HG03060 (cell line): Measurements from ENCODE around the gene TPM1.
"Not testable (repeated sequence)": the region's sequence is repeated elsewhere in the genome, so short reads cannot be mapped to it uniquely, and the experiment has no call there.

ENCODE experiments used
- ATAC-seq: cut with Tn5 transposase; IDR thresholded peaks from one replicate; pipeline ENCODE4 v1.9.1; 2021; ENCODE audit warnings: low read depth, moderate number of reproducible peaks; ENCODE audit not compliant: unreplicated experiment

Gene TPM1

DNA sequence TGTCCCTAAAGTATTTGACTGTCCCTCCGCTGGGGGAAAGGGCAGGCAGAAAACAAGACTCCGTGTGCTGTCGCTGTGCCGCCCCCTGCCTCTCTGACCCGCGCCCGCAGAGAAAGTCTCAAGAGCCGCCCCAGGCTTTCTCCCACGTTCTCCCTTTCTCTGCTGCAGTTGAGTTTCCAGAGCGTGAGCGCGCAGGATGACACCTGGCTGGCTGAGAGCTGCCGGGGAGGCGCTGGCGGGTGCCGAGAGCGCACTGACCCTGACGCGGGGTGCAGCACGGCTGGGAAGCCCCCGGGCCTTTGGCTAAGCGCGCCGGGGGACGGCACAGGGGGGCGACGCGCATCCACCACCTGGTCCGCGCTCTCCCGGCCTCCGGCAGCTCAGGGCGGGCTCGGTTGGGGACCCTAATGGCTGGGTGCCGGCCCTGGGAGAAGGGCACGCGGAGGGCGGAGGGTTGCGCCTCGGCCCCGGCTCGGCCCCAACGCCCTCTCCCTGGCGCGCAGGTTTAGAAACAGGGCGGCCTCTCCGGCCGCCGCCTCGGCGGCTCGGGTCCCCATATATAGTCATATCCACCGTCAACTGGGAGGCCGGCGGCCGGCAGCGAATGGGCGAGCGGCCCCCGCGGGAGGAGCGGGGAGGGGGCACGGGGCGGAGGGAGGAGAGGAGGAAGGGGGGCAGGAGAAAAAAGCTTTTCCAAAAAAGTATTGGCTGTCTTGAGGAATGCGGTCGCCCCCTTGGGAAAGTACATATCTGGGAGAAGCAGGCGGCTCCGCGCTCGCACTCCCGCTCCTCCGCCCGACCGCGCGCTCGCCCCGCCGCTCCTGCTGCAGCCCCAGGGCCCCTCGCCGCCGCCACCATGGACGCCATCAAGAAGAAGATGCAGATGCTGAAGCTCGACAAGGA is at the start of gene TPM1:
TSS of gene TPM1 (plus strand) at position 774 of the 903 bp plus-strand sequence. CDS start at position 857, 83 bp downstream.
- ATAC-seq, result no peak

DNA sequence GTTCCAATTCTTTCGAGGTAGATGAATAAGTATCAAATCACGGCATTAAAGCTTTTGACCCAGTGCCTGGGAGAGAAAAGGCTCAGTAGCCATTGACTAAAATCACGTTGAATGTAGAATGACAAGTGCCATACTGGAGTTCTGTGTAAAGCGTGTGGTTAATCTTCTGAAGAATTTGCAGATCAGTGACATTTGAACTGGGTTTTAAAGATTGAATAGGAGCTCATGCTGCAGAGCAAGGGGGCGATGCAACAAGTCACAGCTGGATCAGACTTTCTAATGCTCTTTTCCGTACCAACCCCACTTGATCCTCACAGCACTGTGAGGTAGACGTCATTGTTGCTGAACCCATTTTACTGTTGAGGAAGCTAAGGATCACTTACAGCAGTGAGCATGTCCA is 49.5 kb upstream of the TPM1 start:
- ATAC-seq, result no peak

DNA sequence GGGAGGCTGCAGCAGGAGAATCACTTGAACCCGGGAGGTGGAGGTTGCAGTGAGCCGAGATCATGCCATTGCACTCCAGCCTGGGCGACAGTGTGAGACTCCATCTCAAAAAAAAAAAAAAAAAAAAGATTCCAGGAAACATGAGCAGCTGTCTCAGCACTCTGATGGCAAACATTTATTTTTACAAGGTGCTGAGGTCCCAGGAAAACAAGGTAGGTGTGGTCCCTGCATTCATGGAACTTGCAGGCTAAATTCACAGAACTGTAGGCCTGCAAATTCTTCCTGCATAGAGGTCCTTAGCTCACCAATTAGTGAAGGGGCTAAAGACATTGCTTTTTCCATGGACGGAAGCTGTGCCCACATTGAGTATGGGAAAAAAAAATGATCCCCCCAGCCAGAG is 48.9 kb upstream of the TPM1 start:
- ATAC-seq, result not testable (repeated sequence)

DNA sequence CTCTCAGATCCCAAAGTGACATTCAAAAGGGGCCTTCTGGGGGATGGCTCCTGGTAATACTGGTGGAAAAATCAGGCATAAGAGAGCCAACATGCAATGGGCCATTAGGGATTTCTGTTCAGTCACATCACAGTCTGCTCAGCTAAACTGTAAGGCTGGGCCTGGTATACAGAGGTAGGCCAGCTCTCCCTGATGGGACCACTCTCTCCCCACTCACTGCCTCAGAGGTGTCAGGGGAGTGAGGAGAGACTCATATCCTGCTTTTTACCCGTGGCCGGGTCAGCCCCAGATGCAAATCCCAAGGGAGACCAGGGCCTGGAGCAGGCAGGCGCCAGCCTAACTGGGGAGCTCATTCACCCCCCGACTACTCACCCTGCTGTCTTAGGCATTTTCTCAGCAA is 48.1 kb upstream of the TPM1 start:
- no peak for ATAC-seq

DNA sequence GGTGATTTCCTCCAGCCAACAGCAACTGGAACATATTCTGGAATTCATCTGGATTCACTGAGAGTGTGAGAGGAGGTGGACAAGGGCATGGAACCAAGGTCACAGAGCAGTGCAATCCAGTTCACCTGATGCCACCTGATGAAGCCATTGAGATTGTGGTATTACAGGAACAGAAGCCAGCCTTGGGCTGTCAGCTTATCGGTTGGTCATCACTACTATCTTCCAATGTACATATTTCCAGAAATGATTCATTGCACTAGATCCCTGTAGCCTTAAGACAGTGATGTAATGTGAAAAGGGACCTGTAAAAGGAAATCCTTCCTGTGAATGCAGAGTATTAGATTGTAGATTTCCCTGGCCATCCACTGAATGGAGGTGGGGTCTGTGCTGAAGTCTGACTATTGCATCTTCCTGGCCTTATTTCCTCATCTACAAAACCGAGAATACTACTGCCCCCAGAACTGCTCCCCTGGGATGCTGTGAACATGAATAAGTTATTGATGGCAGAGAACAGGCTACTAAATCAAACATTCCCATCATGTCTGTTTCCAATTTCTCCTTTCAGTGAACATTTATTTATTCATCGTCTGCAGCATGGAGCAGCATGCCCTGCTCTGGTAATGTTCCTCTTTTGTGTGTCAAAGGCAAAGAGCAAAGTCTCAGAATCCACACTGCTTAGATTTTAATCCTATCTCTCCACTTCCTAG is 47.4 kb upstream of the TPM1 start:
- no peak for ATAC-seq

DNA sequence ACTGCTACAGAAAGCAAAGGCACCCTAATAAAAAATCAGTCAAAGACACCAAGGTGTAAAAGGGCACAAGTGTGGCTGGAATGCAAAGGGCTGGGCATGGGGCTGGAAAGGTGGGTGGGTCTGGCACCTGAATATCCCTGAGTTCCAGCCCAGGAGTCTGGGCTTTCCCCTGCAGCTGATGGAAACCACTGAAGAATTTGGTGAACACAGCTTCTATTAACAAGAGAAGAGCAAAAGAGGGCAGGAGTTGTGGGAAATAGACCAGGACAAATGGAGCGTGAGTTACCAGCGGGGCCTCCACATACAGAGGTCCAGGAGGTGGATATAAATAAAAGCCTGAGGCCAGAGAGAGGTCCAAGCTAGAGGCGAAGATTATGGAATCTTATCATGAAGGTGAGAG is 45.1 kb upstream of the TPM1 start:
- no peak for ATAC-seq

DNA sequence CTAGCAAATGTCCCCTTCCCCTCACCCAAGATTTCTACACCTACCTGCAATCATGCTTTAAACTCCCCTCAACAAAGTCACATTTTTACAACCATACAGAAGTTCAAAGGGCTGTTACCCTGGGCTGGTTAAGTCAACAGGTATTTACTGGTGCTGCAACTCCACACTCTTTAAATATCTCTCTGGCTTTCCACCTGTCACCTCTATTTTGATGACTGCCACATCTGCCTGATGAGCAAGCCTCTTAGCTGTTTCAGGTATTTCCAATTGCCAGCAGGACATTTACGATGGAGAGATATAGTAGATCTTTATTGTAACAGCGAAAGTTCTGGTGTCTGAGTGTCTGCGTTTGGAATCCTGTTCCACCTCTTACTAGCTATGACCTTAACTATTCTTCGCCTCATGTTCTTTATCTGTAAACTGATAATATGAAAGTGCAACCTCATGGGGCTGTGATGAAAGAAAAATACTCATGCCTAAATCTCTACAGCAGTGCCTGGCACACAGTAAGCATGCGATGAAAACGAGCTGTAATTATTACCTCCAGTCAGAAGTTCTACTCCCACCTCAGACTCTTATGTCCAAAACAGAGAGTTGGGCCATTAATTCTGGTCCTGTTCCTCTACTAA is 44.2 kb upstream of the TPM1 start:
- ATAC-seq, result no peak

DNA sequence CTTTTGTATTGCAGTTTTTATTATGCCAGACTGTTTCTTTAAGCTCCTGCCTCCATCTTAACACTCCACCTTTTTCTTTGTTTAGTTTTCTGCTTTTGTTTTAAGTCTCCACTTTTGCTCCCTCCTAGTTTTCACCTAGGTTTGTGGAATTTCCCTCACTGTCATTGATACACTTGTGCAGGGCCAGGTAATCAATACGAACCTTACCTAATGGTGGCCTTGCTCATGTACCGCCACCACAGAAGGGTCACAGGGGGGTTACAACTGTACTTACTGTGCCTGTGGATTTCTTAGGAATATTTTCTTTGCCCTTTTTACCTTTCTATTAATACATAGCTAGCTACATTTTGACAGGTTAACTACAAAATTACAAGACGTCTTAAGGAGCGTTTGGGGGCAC is 43.4 kb upstream of the TPM1 start:
- ATAC-seq, result no peak

DNA sequence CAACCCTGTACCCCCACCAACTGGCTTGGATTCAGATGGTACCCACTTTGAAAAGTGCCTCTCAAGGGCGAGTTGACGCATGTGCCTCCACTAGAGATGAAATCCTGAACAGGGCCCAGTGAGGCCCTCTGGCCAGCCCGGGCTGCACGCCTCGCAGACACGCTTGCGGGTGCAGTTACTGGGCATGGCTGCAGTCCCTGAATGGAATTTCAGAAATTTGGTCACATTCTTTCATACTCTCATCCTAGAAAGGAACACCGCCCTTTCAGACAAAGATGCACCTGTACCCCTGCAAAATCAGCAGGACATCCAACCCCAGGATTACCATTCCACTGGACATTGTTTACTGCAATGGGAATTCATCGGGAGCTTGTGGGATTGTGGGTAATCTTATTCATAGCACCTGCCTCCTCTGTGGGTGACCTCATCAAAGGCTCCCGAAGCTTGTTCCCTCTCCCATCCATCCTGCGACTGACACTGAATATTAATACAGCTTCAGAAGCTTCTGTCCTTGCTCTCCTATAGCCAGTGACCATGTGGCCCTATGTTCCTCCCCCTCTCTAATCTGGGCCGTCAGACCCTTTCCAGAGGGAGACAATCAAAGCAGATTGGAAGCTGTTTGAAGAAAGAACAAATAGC is 42.5 kb upstream of the TPM1 start:
- ATAC-seq, result no peak

DNA sequence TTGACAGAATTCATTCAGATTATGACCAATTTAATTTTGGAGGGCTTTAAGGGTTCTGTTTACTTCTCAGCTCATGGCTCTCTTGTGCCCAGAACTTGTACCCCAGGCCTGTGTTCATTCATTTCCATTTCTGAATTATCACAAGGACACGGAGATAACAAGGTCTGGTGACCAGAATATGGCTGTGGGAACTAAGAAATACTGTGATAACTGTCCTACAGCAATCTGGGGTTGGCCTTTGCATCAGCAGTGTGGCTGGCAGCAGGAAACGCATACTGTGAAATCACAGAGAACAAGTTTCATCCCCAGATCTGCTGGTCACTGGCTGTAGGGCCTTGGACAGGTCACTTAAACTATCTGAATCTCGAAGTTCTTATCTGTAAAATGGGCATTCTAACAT is 41.8 kb upstream of the TPM1 start:
- ATAC-seq, result no peak

DNA sequence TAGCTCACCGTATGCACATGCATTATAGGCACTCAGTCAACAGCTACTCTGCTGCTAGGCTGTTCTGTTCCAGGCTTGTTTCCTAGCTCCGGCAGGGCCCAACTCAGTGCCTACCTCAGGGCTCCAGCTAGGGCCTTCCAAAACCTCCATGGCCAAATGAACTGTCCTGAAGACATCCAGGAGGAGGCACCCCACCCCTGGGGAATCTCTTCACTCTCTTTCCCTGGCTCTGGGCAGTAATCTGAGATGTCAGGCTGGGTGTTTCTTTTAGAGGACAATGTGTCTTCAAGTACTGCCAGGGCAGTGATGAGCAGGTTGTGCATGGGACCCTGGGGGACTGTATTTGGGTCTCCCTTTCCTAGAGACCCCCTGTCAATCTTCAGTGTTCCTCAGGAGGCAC is 38.3 kb upstream of the TPM1 start:
- ATAC-seq, result no peak

DNA sequence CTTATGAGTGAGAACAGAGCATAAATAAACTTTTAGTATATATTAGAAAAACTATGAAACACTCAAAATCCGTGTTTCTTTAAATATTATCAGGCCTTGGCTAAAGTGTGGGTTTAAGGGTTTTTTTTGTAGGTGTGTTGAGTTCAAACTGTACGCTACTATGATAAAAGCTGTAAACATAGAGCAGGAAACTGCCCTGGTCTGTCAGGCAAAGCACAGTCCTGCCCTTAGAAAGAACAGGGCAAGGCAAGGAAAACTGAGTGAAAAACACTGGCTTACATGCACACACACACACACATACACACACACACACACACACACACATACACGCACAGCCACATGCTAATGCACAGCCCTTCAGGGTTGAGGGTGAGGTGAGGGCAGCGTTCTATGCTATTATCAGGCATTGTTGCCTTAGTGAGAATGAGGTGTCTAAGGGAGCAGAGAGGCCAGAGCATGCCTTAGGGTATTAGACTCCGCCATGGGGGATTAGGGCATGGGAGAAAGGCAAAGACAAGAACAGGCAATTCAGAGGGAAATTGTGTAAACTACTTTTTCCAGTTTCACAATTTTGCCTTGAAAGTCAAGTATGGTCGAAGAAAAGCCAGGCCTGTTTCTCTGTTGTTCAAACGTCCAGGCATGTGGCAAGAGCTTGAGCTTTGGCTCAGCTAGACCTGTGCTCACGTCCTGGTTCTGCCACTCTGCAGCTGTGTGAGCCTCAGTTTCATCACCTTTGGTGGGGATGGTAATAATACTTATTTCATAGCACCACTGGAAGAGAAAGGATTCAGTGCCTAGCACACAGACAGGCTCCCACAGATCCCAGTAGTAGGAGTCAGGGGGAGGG is 36.3 kb upstream of the TPM1 start:
- ATAC-seq, result no peak

DNA sequence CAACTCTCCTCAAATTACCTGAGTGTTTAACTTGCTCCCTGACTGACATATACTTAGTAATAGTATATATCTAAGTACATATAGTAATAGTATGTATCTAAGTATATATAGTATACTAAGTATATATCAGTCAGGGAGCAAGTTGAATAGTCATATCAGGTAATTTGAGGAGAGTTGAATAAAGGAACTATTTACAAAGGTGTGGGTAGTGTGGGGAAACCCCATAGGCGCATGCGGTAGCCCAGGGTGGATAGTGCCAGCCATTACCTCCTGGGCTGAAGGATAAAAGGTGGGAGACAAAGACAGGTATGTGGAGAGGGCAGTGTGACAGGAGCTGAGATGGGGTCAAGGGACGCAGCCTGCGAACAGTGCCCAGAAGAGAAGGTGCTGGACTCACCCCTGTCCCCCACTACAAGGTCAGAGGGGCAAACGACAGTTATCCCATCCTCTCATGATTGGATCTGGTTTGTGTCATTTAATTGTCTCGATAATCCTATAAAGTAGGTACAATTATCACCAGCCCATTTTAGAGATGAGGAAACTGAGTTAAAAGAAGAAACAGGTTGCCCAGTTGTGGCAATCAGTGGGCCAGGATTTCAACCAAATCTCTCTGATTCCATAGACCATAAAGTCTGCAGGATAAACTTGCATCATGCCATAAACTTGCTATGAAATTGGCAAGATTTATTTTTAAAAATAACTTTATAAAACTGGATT is 34.1 kb upstream of the TPM1 start:
- ATAC-seq, result no peak

DNA sequence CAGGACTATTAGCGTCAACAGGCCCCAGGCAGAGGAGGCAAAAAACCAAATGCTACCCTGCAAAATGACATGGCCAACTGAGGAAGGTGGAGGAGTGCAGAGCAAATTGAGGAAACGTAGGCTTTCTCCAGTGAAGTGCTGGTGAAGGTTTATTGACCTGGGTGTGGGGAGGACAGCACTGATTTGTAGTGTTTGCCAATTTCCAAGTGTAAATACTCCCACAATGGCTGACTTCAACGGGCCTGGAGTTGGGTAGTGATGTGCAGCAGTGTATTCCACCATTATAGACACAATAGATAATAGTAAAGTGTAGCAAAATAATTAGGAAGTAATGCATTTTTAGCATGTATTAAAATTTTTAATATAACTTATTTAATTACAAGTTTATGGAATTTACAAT is 32.2 kb upstream of the TPM1 start:
- no peak for ATAC-seq

DNA sequence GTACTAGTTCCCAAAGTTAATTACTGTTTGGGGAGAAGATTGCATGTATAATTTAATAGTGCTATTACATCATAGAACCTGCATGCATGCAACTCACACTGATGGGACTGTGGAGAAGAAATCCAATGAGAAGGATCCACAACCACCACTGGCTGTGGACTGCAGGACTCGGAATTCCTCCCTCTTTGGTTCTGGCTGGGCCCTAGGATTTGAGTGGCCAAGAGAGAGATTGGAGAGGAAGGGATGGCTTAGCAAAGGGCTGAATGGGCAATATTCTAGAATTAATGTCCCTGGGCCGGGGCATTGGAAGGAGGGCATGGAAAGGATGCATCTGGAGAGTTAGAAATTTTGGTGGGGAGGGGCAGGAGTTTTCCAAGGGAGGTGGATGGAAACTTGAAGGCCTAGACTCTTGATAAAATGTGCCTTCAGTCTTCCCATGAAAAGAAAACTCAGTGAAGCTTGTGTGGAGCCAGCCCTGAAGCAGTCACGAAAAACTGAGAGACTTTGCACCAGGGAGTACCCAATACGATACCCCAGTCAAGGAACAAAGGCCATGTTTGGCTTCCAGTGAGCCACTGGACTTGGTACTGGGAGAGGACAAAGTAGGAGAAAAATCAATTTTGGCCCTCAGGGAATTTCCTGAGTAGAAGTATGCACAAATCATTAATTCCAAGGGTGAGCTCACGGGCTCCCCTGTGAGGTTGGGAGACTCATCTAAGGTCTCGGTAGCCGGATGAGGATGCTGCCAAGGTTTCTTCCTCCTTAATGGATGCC is 31.4 kb upstream of the TPM1 start:
- ATAC-seq, result no peak

DNA sequence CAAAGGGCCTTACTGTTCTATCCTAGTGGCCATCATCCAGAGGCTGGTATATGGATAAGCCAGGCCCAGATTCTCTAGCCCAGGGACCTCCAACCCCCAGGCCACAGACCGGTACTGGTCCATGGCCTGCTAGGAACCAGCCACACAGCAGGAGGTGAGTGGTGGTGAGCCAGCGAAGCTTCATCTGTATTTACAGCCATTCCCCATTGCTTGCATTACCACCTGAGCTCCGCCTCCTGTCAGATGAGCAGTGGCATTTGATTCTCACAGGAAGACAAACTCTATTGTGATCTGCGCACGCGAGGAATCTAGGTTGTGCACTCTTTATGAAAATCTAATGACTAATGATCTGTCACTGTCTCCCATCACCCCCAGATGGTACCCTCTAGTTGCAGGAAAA is 30.1 kb upstream of the TPM1 start:
- no peak for ATAC-seq

DNA sequence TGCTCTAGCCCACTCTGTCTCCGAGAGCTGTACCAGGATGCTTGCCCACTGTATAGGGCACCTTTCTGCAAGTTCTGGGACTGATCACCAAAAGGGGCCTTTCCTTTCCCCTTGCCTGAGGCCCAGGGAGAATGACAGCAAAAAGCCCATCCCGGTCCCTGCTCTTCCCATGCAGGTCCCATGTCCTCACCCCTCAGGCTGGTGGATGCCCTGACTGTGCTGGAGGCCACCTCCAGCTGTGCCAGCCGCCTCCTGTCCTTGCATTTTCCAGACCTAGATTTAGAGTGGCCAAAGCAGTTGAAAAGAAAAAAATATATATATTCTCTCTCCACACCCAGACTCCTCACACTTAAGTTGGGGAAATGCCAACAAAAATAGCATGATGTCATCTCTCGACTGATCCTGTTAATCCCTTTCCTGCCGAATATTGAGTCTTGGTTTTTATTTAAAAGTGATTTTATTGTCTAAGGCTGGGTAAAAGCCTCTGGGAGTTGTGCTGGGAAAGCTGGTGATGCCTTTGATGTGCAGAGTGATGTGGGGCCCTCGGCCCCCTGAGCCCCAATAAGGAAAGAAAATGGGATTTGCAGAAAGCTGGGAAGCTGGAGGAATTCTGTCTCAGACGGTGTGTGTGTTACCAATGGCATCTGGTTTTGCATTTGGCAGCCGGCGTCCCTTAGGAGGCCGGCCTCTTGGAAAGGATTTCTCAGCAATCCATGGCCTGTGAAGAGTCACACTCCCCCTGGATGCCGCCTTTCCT is 29.3 kb upstream of the TPM1 start:
- no peak for ATAC-seq

DNA sequence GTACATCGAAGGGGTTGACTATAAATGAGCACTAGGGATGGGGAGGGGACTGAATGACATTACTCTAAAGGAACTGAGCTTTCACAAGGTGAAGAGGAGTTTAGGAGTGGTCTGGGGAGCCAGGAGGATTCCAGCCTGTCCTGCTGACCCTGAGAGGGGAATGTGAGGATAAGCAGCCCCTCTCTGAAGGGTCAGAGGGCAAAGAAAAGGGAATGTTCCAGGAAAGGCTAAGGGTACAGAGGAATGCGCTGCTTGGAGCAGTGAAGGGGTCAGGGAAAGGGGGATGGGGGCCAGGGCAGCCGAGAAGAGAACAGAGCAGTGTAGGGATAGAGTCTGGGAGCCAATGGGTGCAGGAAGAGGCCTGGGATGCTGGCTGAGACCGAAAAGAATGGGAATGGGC is 28.0 kb upstream of the TPM1 start:
- ATAC-seq, result no peak
